ENCODE data around the gene MSN. TPM values are rescaled to one million over a fixed set of nuclear protein-coding genes. Genes with fewer than 3 reads are reported as not detected.

MSN gene
- polyA plus RNA-seq, 1 donor from 2014 or later = 2.3 TPM

GRCh38 chrX:65658229-65658628 lies 9.2 kb upstream of the MSN start:
- H3K27ac ChIP-seq (ENCODE audit: low read length) = no peak overlapping the region
- no peak overlapping the region for H3K9ac ChIP-seq (ENCODE audit: low read length)

GRCh38 chrX:65667157-65667502 lies 324 bp upstream of the MSN start:
- Histone ChIP-seq H3K4me2 (ENCODE audit: low read length) (no peak overlapping the region), H4K20me1 (ENCODE audit: insufficient read depth) (no peaks in the 10 kb centered on the region), H3K27me3 (ENCODE audit: insufficient read depth, low read depth, low read length) (no peaks in the 10 kb centered on the region), H3K36me3 (ENCODE audit: insufficient read depth, low read length) (no peaks in the 10 kb centered on the region), H3K9me2 (ENCODE audit: insufficient read depth, low read length) (no peaks in the 10 kb centered on the region), H3K9ac (ENCODE audit: low read length) (no peak overlapping the region), H3K9me3 (ENCODE audit: low read length) (no peaks in the 10 kb centered on the region), H3K27ac (ENCODE audit: low read length) (no peak overlapping the region), H3F3A (ENCODE audit: insufficient read depth, low read length, poor library complexity, severe bottlenecking) (no peaks in the 10 kb centered on the region), H3K4me3 (ENCODE audit: low read length) (no peak overlapping the region), H2AFZ (ENCODE audit: low read depth, low read length) (no peak overlapping the region), H3K79me2 (replicated peaks; ENCODE audit: insufficient read depth, low read length) (no peaks in the 10 kb centered on the region)
- TF ChIP-seq REST (IDR thresholded peaks at IDR 0.05; ENCODE audit: borderline replicate concordance) (no peak), MXI1 (conservative IDR thresholded peaks at IDR 0.05; ENCODE audit: poor library complexity, severe bottlenecking) (no peak), TAF1 (IDR thresholded peaks at IDR 0.05; ENCODE audit: low read depth) (no peak), EZH2 (IDR thresholded peaks at IDR 0.05; ENCODE audit: borderline replicate concordance, insufficient read depth, low read length, poor library complexity, severe bottlenecking) (no peak), EP300 (conservative IDR thresholded peaks at IDR 0.05; ENCODE audit: poor library complexity, severe bottlenecking) (no peak), POLR2AphosphoS5 (IDR thresholded peaks at IDR 0.05) (no peak), RAD21 (conservative IDR thresholded peaks at IDR 0.05) (no peak), SMC3 (conservative IDR thresholded peaks at IDR 0.05; ENCODE audit: poor library complexity) (no peak)
- TF ChIP-seq, protein P1, sequence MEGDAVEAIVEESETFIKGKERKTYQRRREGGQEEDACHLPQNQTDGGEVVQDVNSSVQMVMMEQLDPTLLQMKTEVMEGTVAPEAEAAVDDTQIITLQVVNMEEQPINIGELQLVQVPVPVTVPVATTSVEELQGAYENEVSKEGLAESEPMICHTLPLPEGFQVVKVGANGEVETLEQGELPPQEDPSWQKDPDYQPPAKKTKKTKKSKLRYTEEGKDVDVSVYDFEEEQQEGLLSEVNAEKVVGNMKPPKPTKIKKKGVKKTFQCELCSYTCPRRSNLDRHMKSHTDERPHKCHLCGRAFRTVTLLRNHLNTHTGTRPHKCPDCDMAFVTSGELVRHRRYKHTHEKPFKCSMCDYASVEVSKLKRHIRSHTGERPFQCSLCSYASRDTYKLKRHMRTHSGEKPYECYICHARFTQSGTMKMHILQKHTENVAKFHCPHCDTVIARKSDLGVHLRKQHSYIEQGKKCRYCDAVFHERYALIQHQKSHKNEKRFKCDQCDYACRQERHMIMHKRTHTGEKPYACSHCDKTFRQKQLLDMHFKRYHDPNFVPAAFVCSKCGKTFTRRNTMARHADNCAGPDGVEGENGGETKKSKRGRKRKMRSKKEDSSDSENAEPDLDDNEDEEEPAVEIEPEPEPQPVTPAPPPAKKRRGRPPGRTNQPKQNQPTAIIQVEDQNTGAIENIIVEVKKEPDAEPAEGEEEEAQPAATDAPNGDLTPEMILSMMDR (IDR thresholded peaks at IDR 0.05; ENCODE audit: poor library complexity, severe bottlenecking) = no peak

More at GRCh38 chrX:65658229-65658628, 9.2 kb upstream of the MSN start:
- Histone ChIP-seq H2AFZ (ENCODE audit: low read depth, low read length) (no peak overlapping the region), H4K20me1 (ENCODE audit: insufficient read depth) (no peaks in the 10 kb centered on the region), H3K9me3 (ENCODE audit: low read length) (no peaks in the 10 kb centered on the region), H3K9me2 (ENCODE audit: insufficient read depth, low read length) (no peaks in the 10 kb centered on the region), H3K27me3 (ENCODE audit: insufficient read depth, low read depth, low read length) (no peaks in the 10 kb centered on the region), H3K4me2 (ENCODE audit: low read length) (no peak overlapping the region), H3F3A (ENCODE audit: insufficient read depth, low read length, poor library complexity, severe bottlenecking) (no peaks in the 10 kb centered on the region), H3K79me2 (replicated peaks; ENCODE audit: insufficient read depth, low read length) (no peaks in the 10 kb centered on the region), H3K36me3 (ENCODE audit: insufficient read depth, low read length) (no peaks in the 10 kb centered on the region), H3K4me3 (ENCODE audit: low read length) (no peak overlapping the region)
- no peak for TF ChIP-seq EZH2 (IDR thresholded peaks at IDR 0.05; ENCODE audit: borderline replicate concordance, insufficient read depth, low read length, poor library complexity, severe bottlenecking)
- TF ChIP-seq EP300 (conservative IDR thresholded peaks at IDR 0.05; ENCODE audit: poor library complexity, severe bottlenecking) = no peak
- no peak for TF ChIP-seq RAD21 (conservative IDR thresholded peaks at IDR 0.05)
- no peak for TF ChIP-seq TAF1 (IDR thresholded peaks at IDR 0.05; ENCODE audit: low read depth)
- TF ChIP-seq REST (IDR thresholded peaks at IDR 0.05; ENCODE audit: borderline replicate concordance) = no peak
- TF ChIP-seq SMC3 (conservative IDR thresholded peaks at IDR 0.05; ENCODE audit: poor library complexity) = no peak
- TF ChIP-seq, protein P1 (IDR thresholded peaks at IDR 0.05; ENCODE audit: poor library complexity, severe bottlenecking) = no peak
- TF ChIP-seq POLR2AphosphoS5 (IDR thresholded peaks at IDR 0.05) = no peak
- no peak for TF ChIP-seq MXI1 (conservative IDR thresholded peaks at IDR 0.05; ENCODE audit: poor library complexity, severe bottlenecking)
